GM23248 (cell line): Measurements from ENCODE around the gene PEX3. TPM values are rescaled to one million over a fixed set of nuclear protein-coding genes. Genes with fewer than 3 reads are reported as not detected.
A peak's percentile ranks its signal among the peaks of the same experiment; 100 is the strongest.

Experiments
- DNase-seq: peaks from one replicate; pipeline ENCODE4 v3.0.0-alpha.2; 2015
- H2AFZ ChIP-seq: fragments of 200-600 bp; sonication (generic); 2 replicates; pipeline ENCODE4 v1.6.1; 2016; ENCODE audit warnings: antibody characterized with exemption
- H3F3A ChIP-seq: fragments of 200-600 bp; sonication (generic); 2 replicates; pipeline ENCODE4 v1.6.1; 2016; ENCODE audit warnings: mild to moderate bottlenecking, antibody characterized with exemption, mixed run types; ENCODE audit not compliant: insufficient read depth
- H3K27ac ChIP-seq: fragments of 200-600 bp; sonication (generic); 2 replicates; pipeline ENCODE4 v1.5.1; 2016; ENCODE audit warnings: mild to moderate bottlenecking
- H3K27me3 ChIP-seq: fragments of 200-600 bp; sonication (generic); replicated peaks from 2 replicates; pipeline ENCODE4 v1.6.1; 2016; ENCODE audit warnings: mild to moderate bottlenecking; ENCODE audit not compliant: insufficient read depth
- H3K36me3 ChIP-seq: fragments of 200-600 bp; sonication (generic); 2 replicates; pipeline ENCODE4 v1.6.1; 2016; ENCODE audit warnings: low read depth, mild to moderate bottlenecking
- H3K4me1 ChIP-seq: fragments of 200-600 bp; sonication (generic); 2 replicates; pipeline ENCODE4 v1.6.1; 2016; ENCODE audit warnings: mild to moderate bottlenecking; ENCODE audit not compliant: insufficient read depth
- H3K4me2 ChIP-seq: fragments of 200-600 bp; sonication (generic); one replicate; pipeline ENCODE4 v1.6.1; 2016; ENCODE audit warnings: mild to moderate bottlenecking; ENCODE audit not compliant: unreplicated experiment
- H3K4me3 ChIP-seq: fragments of 200-600 bp; sonication (generic); 2 replicates; pipeline ENCODE4 v1.5.1; 2016; ENCODE audit warnings: mild to moderate bottlenecking
- H3K79me2 ChIP-seq: fragments of 200-600 bp; sonication (generic); 2 replicates; pipeline ENCODE4 v1.6.1; 2016; ENCODE audit warnings: mild to moderate bottlenecking; ENCODE audit not compliant: insufficient read depth
- H3K9ac ChIP-seq: fragments of 200-600 bp; sonication (generic); 2 replicates; pipeline ENCODE4 v1.6.1; 2016; ENCODE audit warnings: mild to moderate bottlenecking
- H3K9me2 ChIP-seq: fragments of 200-600 bp; sonication (generic); 2 replicates; pipeline ENCODE4 v1.6.1; 2016; ENCODE audit warnings: mixed run types, mild to moderate bottlenecking, moderate library complexity; ENCODE audit not compliant: insufficient read depth
- H3K9me3 ChIP-seq: fragments of 200-600 bp; sonication (generic); one replicate; pipeline ENCODE4 v1.6.1; 2017; ENCODE audit warnings: low read depth
- H4K20me1 ChIP-seq: fragments of 200-600 bp; sonication (generic); 2 replicates; pipeline ENCODE4 v1.6.0; 2016; ENCODE audit not compliant: insufficient read depth
- EZH2 ChIP-seq: fragments of 200-600 bp; sonication (generic); IDR thresholded peaks from 2 replicates; pipeline ENCODE4 v1.6.1; 2018; ENCODE audit warnings: antibody characterized with exemption, mild to moderate bottlenecking; ENCODE audit not compliant: insufficient read depth, poor library complexity, severe bottlenecking
- EZH2phosphoT487 ChIP-seq: fragments of 200-600 bp; sonication (generic); IDR thresholded peaks from 2 replicates; pipeline ENCODE4 v1.6.1; 2018; ENCODE audit warnings: antibody characterized with exemption, moderate library complexity, mild to moderate bottlenecking, low read depth; ENCODE audit not compliant: insufficient read depth
- WGBS, 2 experiments: methylation state at CpG; one replicate each; pipeline ENCODE4 v1.1.6; 2015 to 2017; ENCODE audit warnings: low lambda C conversion rate in 2 of 2, low coverage in 1 of 2; ENCODE audit errors: missing lambda C conversion rate in 2 of 2; 5-methylcytosine and 5-hydroxymethylcytosine counted together
- in situ Hi-C: fragments of 300-500 bp; cut with MboI; formaldehyde crosslinking; loops from 2 replicates; pipeline ENCODE4 v1.15.0; 2020
- polyA plus RNA-seq: library from polyadenylated mRNA; unstranded; fragments of >200 nt; fragmentation: Nextera tagmentation; extraction: Ambion mirVana; gene quantifications from 2 replicates; pipeline ENCODE4 v1.2.1, GENCODE V29; 2016
- total RNA-seq: library from RNA; depleted of rRNA; stranded (reverse); fragments of >200 nt; shearing (Covaris generic); gene quantifications from 2 replicates; pipeline ENCODE4 v1.2.3, GENCODE V29; 2014

PEX3 gene
- total and polyA plus RNA-seq, 2 experiments from 2014 or later: 20.1 to 35.0 TPM

DNA sequence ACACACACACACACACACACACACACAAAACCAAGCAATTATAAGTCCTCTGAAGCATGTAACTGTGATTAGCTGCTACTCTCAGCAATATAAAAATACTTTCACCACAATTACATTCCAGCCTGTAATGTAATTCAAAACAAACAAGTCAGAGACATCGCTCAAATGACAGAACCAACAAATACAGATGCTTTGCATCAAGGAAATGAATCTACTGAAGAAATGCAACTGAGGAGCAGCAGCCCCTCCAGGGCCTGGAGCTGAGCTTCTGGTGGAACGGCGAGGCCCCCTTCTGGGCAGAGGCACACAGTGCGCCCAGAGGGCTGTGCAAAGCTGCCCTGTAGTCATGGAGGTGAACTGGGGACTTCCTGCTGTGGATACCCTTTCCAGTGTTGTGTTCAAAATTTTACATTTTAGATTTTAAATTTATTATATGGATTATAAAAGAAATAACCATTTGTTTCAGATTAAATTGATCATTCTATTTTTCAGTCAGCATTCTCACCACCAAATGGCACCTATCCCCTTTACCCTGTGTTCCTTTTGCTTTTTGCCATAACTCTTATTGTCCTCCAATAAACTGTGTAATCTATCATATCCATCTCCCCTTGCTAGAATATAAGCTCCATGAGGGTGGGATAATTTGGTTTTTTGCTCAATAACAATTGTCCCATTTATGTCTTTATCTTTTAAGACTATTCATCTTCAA is 23.3 kb upstream of the PEX3 start:
- DNase-seq: peak; percentile 94
- H3K36me3 ChIP-seq: no peaks in the 10 kb centered on the region
- H3F3A ChIP-seq: peaks cover 11% of the 10 kb centered on the region; the same call in 1 of the 2 replicates
- H3K79me2 ChIP-seq: no peaks in the 10 kb centered on the region
- no peak overlapping the region for H3K4me3 ChIP-seq
- no peaks in the 10 kb centered on the region for H3K9me3 ChIP-seq
- 0 to 3% methylated on average over 4 of the region's 4 CpGs for WGBS, 2 experiments
- in situ Hi-C loops: loop anchor here (25.0 kb wide), 1 partner anchor 940 kb away; no protein-coding TSS in a partner anchor
- no peaks in the 10 kb centered on the region for H3K27me3 ChIP-seq
- no peak overlapping the region for H3K4me2 ChIP-seq
- H4K20me1 ChIP-seq: no peaks in the 10 kb centered on the region
- H2AFZ ChIP-seq: no peak overlapping the region
- TF ChIP-seq EZH2phosphoT487 (no peak), EZH2 (no peak)
- H3K4me1 ChIP-seq: peaks cover 13% of the 10 kb centered on the region
- no peaks in the 10 kb centered on the region for H3K9me2 ChIP-seq
- no peak overlapping the region for H3K27ac ChIP-seq
- H3K9ac ChIP-seq: no peak overlapping the region

DNA sequence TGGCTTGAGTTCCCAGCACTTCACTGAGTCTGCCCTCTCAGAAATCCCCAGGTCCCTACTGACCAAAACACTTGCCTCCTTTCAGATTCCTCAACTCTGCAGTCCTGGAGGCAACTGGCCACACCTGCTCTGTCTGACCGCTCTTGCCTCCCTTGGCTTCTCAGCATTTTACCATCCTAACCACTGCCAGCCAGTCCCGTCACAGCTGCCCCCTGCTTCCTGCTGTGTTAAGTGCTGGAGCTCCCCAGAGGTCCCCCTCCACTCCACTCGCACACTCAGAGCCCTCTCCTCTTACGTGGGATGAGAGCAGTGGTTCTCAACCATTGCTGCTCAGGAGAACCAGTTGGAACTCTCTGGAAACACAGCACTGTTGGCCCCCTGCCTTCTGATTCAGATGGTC is 20.6 kb upstream of the PEX3 start:
- H4K20me1 ChIP-seq: no peaks in the 10 kb centered on the region
- H3K4me2 ChIP-seq: no peak overlapping the region
- H3K9me3 ChIP-seq: no peaks in the 10 kb centered on the region
- TF ChIP-seq EZH2 (no peak), EZH2phosphoT487 (no peak)
- H3K4me1 ChIP-seq: peaks cover 13% of the 10 kb centered on the region
- H2AFZ ChIP-seq: no peak overlapping the region
- no peak overlapping the region for H3K4me3 ChIP-seq
- no peaks in the 10 kb centered on the region for H3K36me3 ChIP-seq
- H3K79me2 ChIP-seq: no peaks in the 10 kb centered on the region
- WGBS, 2 experiments: 99 to 100% methylated on average over 4 of the region's 4 CpGs
- no peak for DNase-seq
- H3K9me2 ChIP-seq: no peaks in the 10 kb centered on the region
- no peaks in the 10 kb centered on the region for H3K27me3 ChIP-seq
- H3F3A ChIP-seq: peaks cover 11% of the 10 kb centered on the region; the same call in 1 of the 2 replicates
- no peak overlapping the region for H3K27ac ChIP-seq
- H3K9ac ChIP-seq: no peak overlapping the region
- in situ Hi-C loops: loop anchor here (25.0 kb wide), 1 partner anchor 943 kb away; no protein-coding TSS in a partner anchor

DNA sequence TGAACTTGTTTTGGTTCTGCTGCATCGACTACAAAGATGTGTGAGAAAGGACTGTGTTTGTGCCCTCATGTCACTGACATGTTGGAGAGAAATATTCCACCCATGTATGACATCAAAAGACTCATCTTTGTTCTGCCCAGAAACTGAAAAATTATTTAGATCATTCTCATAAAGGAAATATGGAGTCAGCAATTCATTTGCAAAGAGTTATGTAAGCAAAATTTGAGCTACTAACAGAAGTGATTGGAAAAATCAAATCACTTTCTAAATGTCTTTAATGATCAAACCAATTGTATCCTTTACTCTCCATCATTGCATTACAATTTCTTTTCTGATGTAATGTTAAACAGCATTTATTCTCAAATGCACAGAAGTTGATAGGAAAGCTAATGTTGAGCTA is 19.4 kb upstream of the PEX3 start:
- Histone ChIP-seq H3K9me3 (no peaks in the 10 kb centered on the region), H3K27ac (no peak overlapping the region), H2AFZ (no peak overlapping the region), H3K27me3 (no peaks in the 10 kb centered on the region), H3K79me2 (no peaks in the 10 kb centered on the region), H3K9me2 (no peaks in the 10 kb centered on the region), H4K20me1 (no peaks in the 10 kb centered on the region), H3K4me2 (no peak overlapping the region), H3K36me3 (no peaks in the 10 kb centered on the region), H3K4me3 (no peak overlapping the region), H3K4me1 (peaks cover 8% of the 10 kb centered on the region), H3K9ac (no peak overlapping the region), H3F3A (peaks cover 6% of the 10 kb centered on the region; the same call in 1 of the 2 replicates)
- DNase-seq: no peak
- TF ChIP-seq EZH2phosphoT487 (no peak), EZH2 (no peak)
- in situ Hi-C loops: loop anchor here (25.0 kb wide), 1 partner anchor 944 kb away; no protein-coding TSS in a partner anchor
- WGBS, 2 experiments: 43 to 63% methylated on average over 1 of the region's 1 CpG

DNA sequence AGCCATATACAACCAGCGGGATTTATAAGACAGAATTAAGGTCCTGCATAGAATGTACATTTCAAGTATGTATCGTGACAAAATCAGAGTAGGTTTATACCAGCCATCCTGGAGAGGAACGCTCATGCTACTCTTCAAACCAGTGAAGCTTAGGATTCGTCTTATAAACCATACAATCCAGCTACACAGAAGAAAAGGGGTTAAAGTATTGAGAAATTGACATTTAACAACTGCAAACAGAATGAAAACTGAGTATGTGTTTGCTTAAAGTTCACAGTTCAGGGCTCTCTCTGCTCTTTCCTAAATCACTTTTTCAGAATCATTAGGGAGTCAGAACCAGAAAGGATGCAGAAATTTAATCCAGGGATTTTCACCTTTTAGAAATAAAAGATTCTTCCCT is 18.0 kb upstream of the PEX3 start:
- no peak overlapping the region for H3K4me2 ChIP-seq
- H3K27me3 ChIP-seq: no peaks in the 10 kb centered on the region
- TF ChIP-seq EZH2phosphoT487 (no peak), EZH2 (no peak)
- H3K36me3 ChIP-seq: no peaks in the 10 kb centered on the region
- no peaks in the 10 kb centered on the region; the same call in 1 of the 2 replicates for H3F3A ChIP-seq
- H3K4me3 ChIP-seq: no peak overlapping the region
- H4K20me1 ChIP-seq: no peaks in the 10 kb centered on the region
- no peaks in the 10 kb centered on the region for H3K4me1 ChIP-seq
- no peaks in the 10 kb centered on the region for H3K9me3 ChIP-seq
- in situ Hi-C loops: loop anchor here (25.0 kb wide), 1 partner anchor 945 kb away; no protein-coding TSS in a partner anchor
- 96 to 98% methylated on average over 4 of the region's 4 CpGs for WGBS, 2 experiments
- H3K27ac ChIP-seq: no peak overlapping the region
- no peak overlapping the region for H2AFZ ChIP-seq
- H3K9me2 ChIP-seq: no peaks in the 10 kb centered on the region
- H3K9ac ChIP-seq: no peak overlapping the region
- no peak for DNase-seq
- no peaks in the 10 kb centered on the region for H3K79me2 ChIP-seq
